Hepatocyte (in vitro differentiated cells): ENCODE results near the gene CSNK2B. TPM values are rescaled to one million over a fixed set of nuclear protein-coding genes. Genes with fewer than 3 reads are reported as not detected.
A peak's percentile ranks its signal among the peaks of the same experiment; 100 is the strongest.

Experiments used
- DNase-seq: peaks from one replicate; pipeline ENCODE4 v3.0.0-alpha.2; 2016; ENCODE audit warnings: low spot score
- H2AFZ ChIP-seq: fragments of 200-600 bp; sonication (generic); 2 replicates; pipeline ENCODE4 v1.6.0; 2016; ENCODE audit warnings: antibody characterized with exemption, mild to moderate bottlenecking
- H3K27ac ChIP-seq: fragments of 200-600 bp; sonication (generic); 2 replicates; pipeline ENCODE4 v1.5.1; 2016; ENCODE audit warnings: mild to moderate bottlenecking
- H3K27me3 ChIP-seq: fragments of 200-600 bp; sonication (generic); 2 replicates; pipeline ENCODE4 v1.6.1; 2016
- H3K36me3 ChIP-seq: fragments of 200-600 bp; sonication (generic); replicated peaks from 2 replicates; pipeline ENCODE4 v1.5.1; 2016; ENCODE audit warnings: low read depth; ENCODE audit not compliant: insufficient read depth
- H3K4me1 ChIP-seq: fragments of 200-600 bp; sonication (generic); 2 replicates; pipeline ENCODE4 v1.5.1; 2016; ENCODE audit warnings: mild to moderate bottlenecking, moderate library complexity; ENCODE audit not compliant: insufficient read depth
- H3K4me2 ChIP-seq: fragments of 200-600 bp; sonication (generic); 2 replicates; pipeline ENCODE4 v1.6.0; 2016
- H3K4me3 ChIP-seq: fragments of 200-600 bp; sonication (generic); 2 replicates; pipeline ENCODE4 v1.5.1; 2016; ENCODE audit warnings: mild to moderate bottlenecking
- H3K79me2 ChIP-seq: fragments of 200-600 bp; sonication (generic); 2 replicates; pipeline ENCODE4 v1.6.0; 2017; ENCODE audit warnings: mild to moderate bottlenecking
- H3K9me2 ChIP-seq: fragments of 200-600 bp; sonication (generic); replicated peaks from 2 replicates; pipeline ENCODE4 v1.6.0; 2017; ENCODE audit warnings: mild to moderate bottlenecking; ENCODE audit not compliant: insufficient read depth
- H3K9me3 ChIP-seq: fragments of 200-600 bp; sonication (generic); 2 replicates; pipeline ENCODE4 v1.5.1; 2016; ENCODE audit warnings: low read depth, mild to moderate bottlenecking
- H4K20me1 ChIP-seq: fragments of 200-600 bp; sonication (generic); 2 replicates; pipeline ENCODE4 v1.6.0; 2016; ENCODE audit warnings: mild to moderate bottlenecking; ENCODE audit not compliant: insufficient read depth, poor library complexity, severe bottlenecking
- EZH2 ChIP-seq: fragments of 200-600 bp; sonication (generic); IDR thresholded peaks from 2 replicates; pipeline ENCODE4 v1.6.1; 2016; ENCODE audit warnings: antibody characterized with exemption, mild to moderate bottlenecking, borderline replicate concordance
- EZH2phosphoT487 ChIP-seq: fragments of 200-600 bp; sonication (generic); IDR thresholded peaks from one replicate; pipeline ENCODE4 v1.6.1; 2018; ENCODE audit warnings: antibody characterized with exemption, mild to moderate bottlenecking, low read depth, moderate library complexity; ENCODE audit not compliant: unreplicated experiment, severe bottlenecking
- WGBS: methylation state at CpG from one replicate; pipeline ENCODE4 v1.1.6; 2016; ENCODE audit warnings: low lambda C conversion rate; ENCODE audit errors: missing lambda C conversion rate; 5-methylcytosine and 5-hydroxymethylcytosine counted together
- polyA plus RNA-seq: library from polyadenylated mRNA; unstranded; fragments of >200 nt; fragmentation: Nextera tagmentation; extraction: Ambion mirVana; gene quantifications from 2 replicates; pipeline ENCODE4 v1.2.1, GENCODE V29; 2016
- total RNA-seq: library from RNA; depleted of rRNA; stranded (reverse); fragments of >200 nt; gene quantifications from 2 replicates; pipeline ENCODE4 v1.2.3, GENCODE V29; 2014
- TF ChIP-seq, protein P1 (sequence below): fragments of 200-600 bp; sonication (generic); IDR thresholded peaks from 2 replicates; pipeline ENCODE4 v1.5.1; 2016; ENCODE audit warnings: antibody characterized with exemption, mild to moderate bottlenecking; ENCODE audit not compliant: poor library complexity

CSNK2B gene
- total and polyA plus RNA-seq, 2 experiments from 2014 or later, result 155 to 181 TPM

DNA sequence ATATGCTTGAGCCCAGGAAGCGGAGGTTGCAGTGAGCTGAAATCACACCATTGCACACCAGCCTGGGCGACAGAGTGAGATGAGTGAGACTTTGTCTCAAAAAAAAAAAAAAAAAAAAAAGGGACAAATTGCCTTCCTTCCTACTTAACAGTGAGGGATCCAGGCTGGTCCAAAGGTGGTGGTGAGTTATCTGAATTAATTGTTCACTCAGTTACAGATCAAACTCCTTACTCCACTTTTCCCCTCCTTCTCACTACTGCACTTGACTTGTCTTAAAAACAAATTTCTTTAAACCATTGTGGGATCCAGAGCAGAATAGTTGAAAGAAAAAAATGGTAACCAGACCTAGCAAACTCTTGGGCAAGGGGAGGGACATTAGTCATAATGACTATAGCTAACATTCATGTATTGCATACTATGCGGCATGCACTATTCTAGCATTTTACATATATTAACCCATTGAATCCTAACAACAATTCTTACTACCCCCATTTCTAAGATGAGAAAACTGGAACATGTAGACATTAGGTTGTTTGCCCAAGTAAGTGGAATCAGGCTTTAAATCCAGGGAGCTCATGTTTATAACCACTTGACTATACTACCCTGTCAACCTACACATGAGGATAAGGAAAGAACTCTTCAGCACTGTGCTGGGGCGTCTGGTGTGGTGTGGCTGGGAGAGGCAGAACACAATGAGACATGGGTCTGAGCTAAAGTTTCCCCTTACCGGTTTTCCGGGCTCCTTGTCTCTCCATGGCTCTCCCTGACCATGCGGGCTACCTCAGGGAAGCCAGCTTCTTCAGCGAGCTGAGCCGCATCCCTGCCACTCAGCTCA is 2.5 kb upstream of the CSNK2B start:
- Histone ChIP-seq H3K9me3 (no peaks in the 10 kb centered on the region), H3K4me1 (peaks cover 34% of the 10 kb centered on the region), H3K79me2 (peaks cover 78% of the 10 kb centered on the region), H3K4me2 (peak overlapping the region; percentile 81), H3K9me2 (no peaks in the 10 kb centered on the region), H4K20me1 (peaks cover 13% of the 10 kb centered on the region), H3K4me3 (no peak overlapping the region), H3K27ac (peak overlapping the region; percentile 93), H3K36me3 (no peaks in the 10 kb centered on the region), H3K27me3 (no peaks in the 10 kb centered on the region), H2AFZ (no peak overlapping the region)
- TF ChIP-seq, protein P1, sequence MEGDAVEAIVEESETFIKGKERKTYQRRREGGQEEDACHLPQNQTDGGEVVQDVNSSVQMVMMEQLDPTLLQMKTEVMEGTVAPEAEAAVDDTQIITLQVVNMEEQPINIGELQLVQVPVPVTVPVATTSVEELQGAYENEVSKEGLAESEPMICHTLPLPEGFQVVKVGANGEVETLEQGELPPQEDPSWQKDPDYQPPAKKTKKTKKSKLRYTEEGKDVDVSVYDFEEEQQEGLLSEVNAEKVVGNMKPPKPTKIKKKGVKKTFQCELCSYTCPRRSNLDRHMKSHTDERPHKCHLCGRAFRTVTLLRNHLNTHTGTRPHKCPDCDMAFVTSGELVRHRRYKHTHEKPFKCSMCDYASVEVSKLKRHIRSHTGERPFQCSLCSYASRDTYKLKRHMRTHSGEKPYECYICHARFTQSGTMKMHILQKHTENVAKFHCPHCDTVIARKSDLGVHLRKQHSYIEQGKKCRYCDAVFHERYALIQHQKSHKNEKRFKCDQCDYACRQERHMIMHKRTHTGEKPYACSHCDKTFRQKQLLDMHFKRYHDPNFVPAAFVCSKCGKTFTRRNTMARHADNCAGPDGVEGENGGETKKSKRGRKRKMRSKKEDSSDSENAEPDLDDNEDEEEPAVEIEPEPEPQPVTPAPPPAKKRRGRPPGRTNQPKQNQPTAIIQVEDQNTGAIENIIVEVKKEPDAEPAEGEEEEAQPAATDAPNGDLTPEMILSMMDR, result no peak
- no peak for TF ChIP-seq EZH2phosphoT487
- TF ChIP-seq EZH2, result no peak
- DNase-seq, result no peak
- WGBS, result 72% methylated on average over 8 of the region's 9 CpGs

DNA sequence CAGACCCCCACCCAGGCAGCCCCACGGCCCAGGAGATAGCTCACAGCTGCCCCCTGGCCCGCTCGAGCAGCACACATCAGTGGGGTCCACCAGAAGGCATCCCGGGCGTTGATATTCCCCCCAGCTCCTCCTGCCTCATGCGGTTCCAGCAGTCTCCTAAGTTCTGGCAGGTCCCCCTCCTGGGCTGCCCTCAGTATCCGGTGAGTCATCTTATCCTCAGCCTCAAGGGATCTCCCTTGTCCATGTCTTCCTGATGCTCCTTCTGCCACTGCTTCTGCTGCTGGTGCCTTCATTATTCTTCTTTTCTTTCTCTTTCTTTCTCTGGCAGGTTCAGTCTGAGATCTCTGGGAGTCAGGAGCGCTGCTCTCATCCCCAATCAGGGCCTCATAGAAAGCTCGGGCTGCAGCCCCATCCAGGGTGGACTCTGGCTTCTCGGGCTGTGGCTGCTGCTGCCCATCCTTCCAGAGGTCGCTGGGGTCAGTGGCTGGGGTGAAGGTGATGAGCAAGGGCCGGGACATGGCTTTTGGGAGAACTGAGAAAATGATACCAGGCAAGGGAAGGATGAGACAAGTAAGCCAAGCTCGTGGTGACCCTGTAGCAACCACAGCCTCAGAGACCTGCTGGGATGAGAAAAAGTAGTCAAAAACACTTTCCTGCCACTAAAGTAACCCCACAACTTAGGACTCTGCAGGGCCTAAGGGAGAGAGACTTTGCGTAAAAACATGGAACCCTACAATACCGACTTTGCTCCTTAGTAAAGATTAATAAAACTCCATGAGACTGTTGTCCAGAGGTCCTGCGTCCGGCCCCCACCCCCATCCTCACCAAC is 1.7 kb upstream of the CSNK2B start:
- 35% methylated on average over 17 of the region's 17 CpGs for WGBS
- Histone ChIP-seq H2AFZ (peak overlapping the region; percentile 60), H3K4me2 (peak overlapping the region; percentile 81), H3K4me3 (peak overlapping the region; percentile 47), H3K4me1 (peaks cover 26% of the 10 kb centered on the region), H3K9me3 (no peaks in the 10 kb centered on the region), H3K27me3 (no peaks in the 10 kb centered on the region), H3K27ac (peak overlapping the region; percentile 93), H4K20me1 (peaks cover 5% of the 10 kb centered on the region), H3K79me2 (peaks cover 76% of the 10 kb centered on the region), H3K36me3 (no peaks in the 10 kb centered on the region), H3K9me2 (no peaks in the 10 kb centered on the region)
- peak; percentile 44 for DNase-seq
- TF ChIP-seq EZH2phosphoT487 (no peak), EZH2 (no peak)
- TF ChIP-seq, protein P1, result no peak

DNA sequence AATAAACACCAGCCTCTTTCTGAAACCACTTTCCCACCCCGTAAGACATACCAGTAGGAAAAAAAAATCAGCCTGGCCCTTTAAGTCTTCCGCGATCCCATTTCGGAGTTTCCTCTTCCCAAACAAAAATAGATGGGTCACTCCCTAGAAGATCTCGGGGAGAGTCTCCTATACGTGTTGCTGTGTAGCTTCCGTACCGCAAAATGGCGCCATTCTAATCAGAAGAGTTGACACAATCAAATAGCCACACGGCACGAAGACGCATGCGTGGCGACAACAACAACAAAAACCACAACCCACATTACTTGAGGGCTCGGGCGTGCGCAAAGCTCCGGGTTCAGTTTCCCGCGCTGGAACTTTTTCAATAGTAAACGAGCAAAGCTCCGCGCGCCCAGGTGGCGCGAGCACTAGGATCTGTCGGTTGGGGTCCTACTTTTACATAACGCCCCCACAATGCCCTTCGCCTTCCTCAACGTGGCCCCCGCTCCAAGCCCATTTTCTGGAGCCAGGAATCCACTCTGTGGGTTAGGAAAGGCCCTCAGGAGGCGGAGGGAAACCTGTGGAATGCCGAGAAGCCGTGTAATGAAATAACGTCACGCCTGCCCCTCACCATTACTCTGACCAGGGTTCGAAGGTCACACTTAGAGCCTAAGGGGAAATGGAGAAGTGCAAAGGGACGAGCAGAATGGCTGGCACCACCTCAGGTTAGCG is 935 bp upstream of the CSNK2B start, which contains the start of gene GPANK1:
TSS of gene GPANK1 (minus strand) at position 208 of the 711 bp plus-strand sequence. CDS start 519 bp downstream, outside the sequence.
- no peaks in the 10 kb centered on the region for H3K9me2 ChIP-seq
- TF ChIP-seq EZH2phosphoT487, result no peak
- TF ChIP-seq, protein P1, result no peak
- no peak for TF ChIP-seq EZH2
- peaks cover 19% of the 10 kb centered on the region for H3K4me1 ChIP-seq
- peak within 1 kb of the TSS; percentile 81 for H3K4me2 ChIP-seq
- peak within 1 kb of the TSS; percentile 93 for H3K27ac ChIP-seq
- WGBS, result under 1% methylated on average over 39 of the region's 39 CpGs
- peak; percentile 95 for DNase-seq
- no peaks in the 10 kb centered on the region for H4K20me1 ChIP-seq
- H3K36me3 ChIP-seq, result no peaks in the 10 kb centered on the region
- H3K4me3 ChIP-seq, result peak within 1 kb of the TSS; percentile 47
- no peaks in the 10 kb centered on the region for H3K27me3 ChIP-seq
- H2AFZ ChIP-seq, result peak within 1 kb of the TSS; percentile 60
- peaks cover 68% of the 10 kb centered on the region for H3K79me2 ChIP-seq
- H3K9me3 ChIP-seq, result no peaks in the 10 kb centered on the region
